H1 (cell line): ENCODE results near the gene ZMYND10. TPM values are rescaled to one million over a fixed set of nuclear protein-coding genes. Genes with fewer than 3 reads are reported as not detected.

Experiments
- EZH2 ChIP-seq: fragments of 200-600 bp; sonication (generic); IDR thresholded peaks from 2 replicates; pipeline ENCODE4 v1.7.1; 2012; ENCODE audit warnings: low read depth, mild to moderate bottlenecking, moderate library complexity, low read length, inconsistent platforms; ENCODE audit not compliant: severe bottlenecking
- MAFK ChIP-seq: IDR thresholded peaks from 2 replicates; pipeline ENCODE4 v1.6.1; 2012; ENCODE audit warnings: low read depth, mild to moderate bottlenecking, improper control_type of control experiment, low read length
- POLR2AphosphoS5 ChIP-seq: IDR thresholded peaks from 2 replicates; pipeline ENCODE4 v1.6.1; 2011; ENCODE audit warnings: low read depth, low read length
- polyA plus RNA-seq, 7 experiments: library from polyadenylated mRNA; depleted of rRNA in 3 of 7; stranded (reverse) in 5 of 7; unstranded in 2 of 7; fragments of >200 nt in 5 of 7; fragments of 200-250 nt in 2 of 7; gene quantifications; 1 replicate in 5 of 7; 2 replicates in 1 of 7; 4 replicates in 1 of 7; pipeline versions ENCODE4 v1.2.1 to v1.2.3, GENCODE V29; 2011 to 2013; ENCODE audit warnings: missing spikeins in 2 of 7, mixed read lengths in 2 of 7
- total RNA-seq: library from RNA; stranded (reverse); fragmentation: NEBNext Ultra II Directional; extraction: Animal tissue kit (Norgen Biotek cat#: 25700); gene quantifications from 2 replicates; pipeline ENCODE4 v1.2.1, GENCODE V29; 2021
- TF ChIP-seq, protein P1 (sequence below): IDR thresholded peaks from 2 replicates; pipeline ENCODE4 v1.6.1; 2012; ENCODE audit warnings: low read length, inconsistent platforms

The ZMYND10 gene
- total and polyA plus RNA-seq, 2 of the 8 experiments (the other 6 are each of a cell fraction or from before 2014, with no cell fraction given), result 0.56 to 0.79 TPM

DNA sequence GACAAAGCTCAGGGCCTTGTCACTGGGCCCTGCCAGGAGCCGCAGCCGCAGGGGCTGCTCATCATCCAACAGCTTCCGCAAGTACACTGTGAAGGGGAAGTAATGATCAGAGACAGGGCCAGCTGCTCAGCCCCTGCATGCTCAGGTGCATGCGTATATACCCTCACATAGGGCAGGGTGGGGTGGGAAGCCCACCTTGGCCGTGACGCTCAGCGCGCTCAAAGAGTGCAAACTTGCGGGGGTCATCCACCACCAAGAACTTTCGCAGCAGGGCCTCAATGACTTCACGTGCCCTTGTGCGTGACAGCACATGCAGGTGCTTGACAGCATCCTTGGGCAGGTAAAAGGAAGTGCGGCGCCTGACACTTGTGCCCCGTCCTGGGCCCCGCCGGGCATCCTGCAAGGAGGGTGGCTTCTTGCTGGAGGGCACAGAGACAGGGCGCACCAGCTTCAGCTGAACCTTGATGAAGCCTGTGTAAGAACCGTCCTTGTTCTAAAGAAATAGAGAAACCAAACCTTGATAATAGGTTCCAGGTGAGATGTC, 14.1 kb downstream of the ZMYND10 start (continued):
- TF ChIP-seq, protein P1, sequence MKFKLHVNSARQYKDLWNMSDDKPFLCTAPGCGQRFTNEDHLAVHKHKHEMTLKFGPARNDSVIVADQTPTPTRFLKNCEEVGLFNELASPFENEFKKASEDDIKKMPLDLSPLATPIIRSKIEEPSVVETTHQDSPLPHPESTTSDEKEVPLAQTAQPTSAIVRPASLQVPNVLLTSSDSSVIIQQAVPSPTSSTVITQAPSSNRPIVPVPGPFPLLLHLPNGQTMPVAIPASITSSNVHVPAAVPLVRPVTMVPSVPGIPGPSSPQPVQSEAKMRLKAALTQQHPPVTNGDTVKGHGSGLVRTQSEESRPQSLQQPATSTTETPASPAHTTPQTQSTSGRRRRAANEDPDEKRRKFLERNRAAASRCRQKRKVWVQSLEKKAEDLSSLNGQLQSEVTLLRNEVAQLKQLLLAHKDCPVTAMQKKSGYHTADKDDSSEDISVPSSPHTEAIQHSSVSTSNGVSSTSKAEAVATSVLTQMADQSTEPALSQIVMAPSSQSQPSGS, result no peak
- TF ChIP-seq POLR2AphosphoS5 (no peak), EZH2 (no peak), MAFK (no peak)
